Natural killer cell (primary cell): ENCODE data around the gene BTBD1. TPM values are rescaled to one million over a fixed set of nuclear protein-coding genes. Genes with fewer than 3 reads are reported as not detected.

ENCODE experiments used
- ATAC-seq, 3 donors: fragments of 150-1000 bp in 2 of 3; fragments of 200-7000 bp in 1 of 3; cut with Tn5 transposase; 1 replicate in 1 of 3; 2 replicates in 2 of 3; pipeline ENCODE4 v1.10.0; 2021; ENCODE audit warnings: mild to moderate bottlenecking in 2 of 3, moderate library complexity in 2 of 3
- DNase-seq, 2 donors: peaks; one replicate each; pipeline versions ENCODE4 v3.0.0 to v3.0.0-alpha.2; 2013 to 2021; ENCODE audit warnings: mixed read lengths in 1 of 2
- H3K27ac ChIP-seq: one replicate; pipeline ENCODE4 v1.5.1; 2013; ENCODE audit warnings: mild to moderate bottlenecking, low read length
- H3K27me3 ChIP-seq: one replicate; pipeline ENCODE4 v1.6.1; 2013; ENCODE audit warnings: low read length; ENCODE audit not compliant: control insufficient read depth, insufficient read depth
- H3K36me3 ChIP-seq: one replicate; pipeline ENCODE4 v1.6.1; 2013; ENCODE audit warnings: low read length; ENCODE audit not compliant: control insufficient read depth, insufficient read depth
- H3K4me1 ChIP-seq: one replicate; pipeline ENCODE4 v1.6.1; 2013; ENCODE audit warnings: low read length; ENCODE audit not compliant: control insufficient read depth, insufficient read depth
- H3K4me3 ChIP-seq: one replicate; pipeline ENCODE4 v1.5.1; 2013; ENCODE audit warnings: low read length
- H3K9me3 ChIP-seq: one replicate; pipeline ENCODE4 v1.6.1; 2013; ENCODE audit warnings: low read length; ENCODE audit not compliant: control insufficient read depth, insufficient read depth
- H3K27ac Mint-ChIP-seq, 2 donors: one replicate each; pipeline ENCODE4 v1.8.0; 2022; ENCODE audit warnings: mild to moderate bottlenecking in 2 of 2, mixed read lengths in 2 of 2, moderate library complexity in 1 of 2
- H3K27me3 Mint-ChIP-seq, 2 donors: one replicate each; pipeline ENCODE4 v1.8.0; 2022; ENCODE audit warnings: low read depth in 2 of 2, mixed read lengths in 2 of 2
- H3K36me3 Mint-ChIP-seq: one replicate; pipeline ENCODE4 v1.8.0; 2022; ENCODE audit warnings: mixed read lengths
- H3K4me1 Mint-ChIP-seq, 2 donors: one replicate each; pipeline ENCODE4 v1.8.0; 2022; ENCODE audit warnings: mixed read lengths in 2 of 2
- H3K4me3 Mint-ChIP-seq: one replicate; pipeline ENCODE4 v1.8.0; 2022; ENCODE audit warnings: mild to moderate bottlenecking, moderate library complexity, mixed read lengths
- H3K9me3 Mint-ChIP-seq, 2 donors: one replicate each; pipeline ENCODE4 v1.8.0; 2022; ENCODE audit warnings: mixed read lengths in 2 of 2
- CTCF ChIP-seq: fragments of 200-600 bp; IDR thresholded peaks from one replicate; pipeline ENCODE4 v1.8.0; 2022; ENCODE audit warnings: antibody characterized with exemption
- WGBS: methylation state at CpG from one replicate; pipeline ENCODE4 v1.1.7; 2013; ENCODE audit warnings: missing lambda C conversion rate; ENCODE audit not compliant: insufficient coverage; 5-methylcytosine and 5-hydroxymethylcytosine counted together
- intact Hi-C: fragments of 100-400 bp; cut with micrococcal nuclease; formaldehyde crosslinking; loops from one replicate; pipeline ENCODE4 v1.14.2; 2022
- total RNA-seq, 4 donors: library from RNA; stranded (reverse); fragments of 120-200 nt in 1 of 4; gene quantifications; one replicate each; pipeline versions ENCODE4 v1.2.3 to v1.2.4, GENCODE V29; 2013 to 2022

BTBD1 gene
- total RNA-seq, 3 donors from 2014 or later (not counting 1 experiment from before 2014, with no cell fraction given), result 42.5 to 54.4 (median 54.0) TPM

- Histone ChIP-seq H3K36me3 (no peaks in the 10 kb centered on the region), H3K27ac (no peak overlapping the region), H3K9me3 (no peaks in the 10 kb centered on the region), H3K4me1 (peaks cover 5% of the 10 kb centered on the region), H3K27me3 (no peaks in the 10 kb centered on the region), H3K4me3 (no peak overlapping the region)
- Mint-ChIP-seq H3K27me3 (peaks cover 20 to 44% of the 10 kb centered on the region in 2 donors), H3K36me3 (peaks cover 7% of the 10 kb centered on the region), H3K4me1 (peaks cover 0 to 11% of the 10 kb centered on the region in 2 donors), H3K9me3 (no peaks in the 10 kb centered on the region), H3K4me3 (no peak overlapping the region), H3K27ac (no peak overlapping the region)
- ATAC-seq (no peak), DNase-seq (no peak)
- no peak for TF ChIP-seq CTCF
- WGBS, result 95% methylated on average over 2 of the region's 2 CpGs
- intact Hi-C loops, result no loop called here
Observed at GRCh38 chr15:83102346-83102745, 35.3 kb upstream of the BTBD1 start.

GRCh38 chr15:83100097-83100646 lies 33.1 kb upstream of the BTBD1 start:
- no peak overlapping the region for H3K4me3 Mint-ChIP-seq
- Histone ChIP-seq H3K27me3 (no peaks in the 10 kb centered on the region), H3K4me1 (no peaks in the 10 kb centered on the region), H3K4me3 (no peak overlapping the region), H3K9me3 (no peaks in the 10 kb centered on the region), H3K27ac (no peak overlapping the region), H3K36me3 (no peaks in the 10 kb centered on the region)
- peaks cover 0 to 5% of the 10 kb centered on the region in 2 donors for H3K4me1 Mint-ChIP-seq
- no peak for TF ChIP-seq CTCF
- intact Hi-C loops, result no loop called here
- peaks cover 21 to 52% of the 10 kb centered on the region in 2 donors for H3K27me3 Mint-ChIP-seq
- H3K27ac Mint-ChIP-seq, result no peak overlapping the region
- WGBS, result 12% methylated on average over 2 of the region's 2 CpGs
- H3K36me3 Mint-ChIP-seq, result peaks cover 7% of the 10 kb centered on the region
- DNase-seq (no peak), ATAC-seq (no peak)
- H3K9me3 Mint-ChIP-seq, result no peaks in the 10 kb centered on the region

GRCh38 chr15:83099290-83099689 lies 32.2 kb upstream of the BTBD1 start:
- intact Hi-C loops, result no loop called here
- peaks cover 0 to 5% of the 10 kb centered on the region in 2 donors for H3K4me1 Mint-ChIP-seq
- peaks cover 23 to 52% of the 10 kb centered on the region in 2 donors for H3K27me3 Mint-ChIP-seq
- peaks cover 7% of the 10 kb centered on the region for H3K36me3 Mint-ChIP-seq
- Histone ChIP-seq H3K36me3 (no peaks in the 10 kb centered on the region), H3K4me3 (no peak overlapping the region), H3K27ac (no peak overlapping the region), H3K9me3 (no peaks in the 10 kb centered on the region), H3K4me1 (no peaks in the 10 kb centered on the region), H3K27me3 (no peaks in the 10 kb centered on the region)
- no peak overlapping the region for H3K27ac Mint-ChIP-seq
- H3K4me3 Mint-ChIP-seq, result no peak overlapping the region
- 82% methylated on average over 2 of the region's 2 CpGs for WGBS
- ATAC-seq (no peak), DNase-seq (no peak)
- TF ChIP-seq CTCF, result no peak
- no peaks in the 10 kb centered on the region for H3K9me3 Mint-ChIP-seq

- no peak for TF ChIP-seq CTCF
- no peaks in the 10 kb centered on the region for H3K27me3 ChIP-seq
- DNase-seq, result no peak
- H3K9me3 ChIP-seq, result no peaks in the 10 kb centered on the region
- H3K4me1 ChIP-seq, result no peaks in the 10 kb centered on the region
- no peak overlapping the region for H3K4me3 ChIP-seq
- H3K4me1 Mint-ChIP-seq, result peaks cover 0 to 5% of the 10 kb centered on the region in 2 donors
- no peaks in the 10 kb centered on the region for H3K9me3 Mint-ChIP-seq
- no peak overlapping the region for H3K4me3 Mint-ChIP-seq
- H3K27ac ChIP-seq, result no peak overlapping the region
- H3K36me3 ChIP-seq, result no peaks in the 10 kb centered on the region
- intact Hi-C loops, result no loop called here
- peaks cover 19 to 52% of the 10 kb centered on the region in 2 donors for H3K27me3 Mint-ChIP-seq
- no peak for ATAC-seq
- H3K36me3 Mint-ChIP-seq, result peaks cover 7% of the 10 kb centered on the region
- no peak overlapping the region for H3K27ac Mint-ChIP-seq
Observed at GRCh38 chr15:83098079-83098478, 31.0 kb upstream of the BTBD1 start.
